Measurements from ENCODE around the gene TMEM258.

GRCh38 chr11:61739966-61740365 is 52.4 kb downstream of the TMEM258 start:
- no peak for TF ChIP-seq CTCF (IDR thresholded peaks at IDR 0.05 in 8 of 11, conservative IDR thresholded peaks at IDR 0.05 in 3 of 11)
- TF ChIP-seq POLR2A (IDR thresholded peaks at IDR 0.05) = no peak
- TF ChIP-seq POLR2AphosphoS5 (IDR thresholded peaks at IDR 0.05) = no peak
